HEK293 (cell line): ENCODE results near the gene PAX4.

Source experiments
- CTCF ChIA-PET: fragments of 350-600 bp; formaldehyde crosslinking; extraction: SDS; loops from one replicate; lab custom pipeline; 2021; ENCODE audit warnings: antibody characterized with exemption; lab: Yijun Ruan, JAX
- POLR2A ChIA-PET: fragments of 300-600 bp; formaldehyde crosslinking; extraction: SDS; loops from one replicate; lab custom pipeline; 2020; ENCODE audit warnings: antibody characterized with exemption, inconsistent platforms; lab: Yijun Ruan, JAX
- H3K27ac ChIP-seq: fragments of 200-500 bp; sonication (Bioruptor generic); 2 replicates; pipeline ENCODE4 v1.5.1; 2014; ENCODE audit warnings: low read depth, low read length, control low read depth, inconsistent platforms; ENCODE audit errors: extremely low read depth
- H3K36me3 ChIP-seq, 2 experiments: fragments of 200-500 bp in 1 of 2; sonication (Bioruptor generic) in 1 of 2; 1 replicate in 1 of 2; 2 replicates in 1 of 2; pipeline ENCODE4 v1.5.1; 2014 to 2017; ENCODE audit warnings: inconsistent platforms in 2 of 2, low read length in 2 of 2; ENCODE audit not compliant: control insufficient read depth in 2 of 2, insufficient read depth in 1 of 2
- H3K4me1 ChIP-seq: fragments of 200-500 bp; sonication (Bioruptor generic); 2 replicates; pipeline ENCODE4 v1.5.1; 2014; ENCODE audit warnings: mild to moderate bottlenecking, low read length, inconsistent platforms; ENCODE audit not compliant: control insufficient read depth, insufficient read depth
- H3K4me3 ChIP-seq: 2 replicates; pipeline ENCODE4 v1.5.1; 2011; ENCODE audit warnings: low read depth, mild to moderate bottlenecking, control low read depth, low read length, moderate library complexity
- H3K9me3 ChIP-seq: fragments of 200-500 bp; sonication (Bioruptor generic); 2 replicates; pipeline ENCODE4 v1.5.1; 2014; ENCODE audit warnings: low read depth, low read length, inconsistent platforms; ENCODE audit not compliant: control insufficient read depth, insufficient read depth
- AEBP2 ChIP-seq: fragments of 450-650 bp; formaldehyde crosslinking; IDR thresholded peaks from 2 replicates; pipeline ENCODE4 v1.5.1; 2016; ENCODE audit warnings: missing biosample characterization, missing genetic modification characterization, borderline replicate concordance
- ELK4 ChIP-seq: IDR thresholded peaks from 2 replicates; pipeline ENCODE4 v1.6.1; 2011; ENCODE audit warnings: mild to moderate bottlenecking, low read depth, low read length, borderline replicate concordance
- KLF17 ChIP-seq: fragments of 450-650 bp; formaldehyde crosslinking; IDR thresholded peaks from 2 replicates; pipeline ENCODE4 v1.5.1; 2016; ENCODE audit warnings: missing biosample characterization, missing genetic modification characterization
- ZBTB11 ChIP-seq: fragments of 450-650 bp; formaldehyde crosslinking; conservative IDR thresholded peaks from 2 replicates; pipeline ENCODE4 v1.5.1; 2016; ENCODE audit warnings: low read depth, missing biosample characterization, missing genetic modification characterization
- ZIC2 ChIP-seq: fragments of 450-650 bp; formaldehyde crosslinking; IDR thresholded peaks from 2 replicates; pipeline ENCODE4 v1.5.1; 2016; ENCODE audit warnings: missing biosample characterization, missing genetic modification characterization
- ZNF132 ChIP-seq: fragments of 450-650 bp; formaldehyde crosslinking; IDR thresholded peaks from 2 replicates; pipeline ENCODE4 v1.5.1; 2017; ENCODE audit warnings: missing biosample characterization, missing genetic modification characterization, borderline replicate concordance
- ZNF211 ChIP-seq: fragments of 450-650 bp; formaldehyde crosslinking; IDR thresholded peaks from 2 replicates; pipeline ENCODE4 v1.5.1; 2016; ENCODE audit warnings: low read depth, missing biosample characterization, missing genetic modification characterization
- ZNF26 ChIP-seq: fragments of 450-650 bp; formaldehyde crosslinking; IDR thresholded peaks from 2 replicates; pipeline ENCODE4 v1.5.1; 2016; ENCODE audit warnings: missing biosample characterization, missing genetic modification characterization
- ZNF341 ChIP-seq: fragments of 450-650 bp; formaldehyde crosslinking; IDR thresholded peaks from 2 replicates; pipeline ENCODE4; 2016; ENCODE audit warnings: low read depth, missing biosample characterization, missing genetic modification characterization
- ZNF426 ChIP-seq: fragments of 450-650 bp; formaldehyde crosslinking; IDR thresholded peaks from 2 replicates; pipeline ENCODE4 v1.5.1; 2017; ENCODE audit warnings: missing biosample characterization, missing genetic modification characterization, mild to moderate bottlenecking, inconsistent platforms, moderate library complexity
- ZNF449 ChIP-seq: fragments of 450-650 bp; formaldehyde crosslinking; IDR thresholded peaks from 2 replicates; pipeline ENCODE4 v1.5.1; 2017; ENCODE audit warnings: missing biosample characterization, mild to moderate bottlenecking, missing genetic modification characterization, moderate library complexity
- ZNF513 ChIP-seq: fragments of 450-650 bp; IDR thresholded peaks from 2 replicates; pipeline ENCODE4 v1.5.1; 2018; ENCODE audit warnings: missing biosample characterization, missing genetic modification characterization
- ZNF529 ChIP-seq: fragments of 450-650 bp; formaldehyde crosslinking; IDR thresholded peaks from 2 replicates; pipeline ENCODE4 v1.5.1; 2017; ENCODE audit warnings: missing genetic modification characterization, missing biosample characterization; ENCODE audit not compliant: insufficient replicate concordance
- ZNF747 ChIP-seq: fragments of 450-650 bp; formaldehyde crosslinking; IDR thresholded peaks from 2 replicates; pipeline ENCODE4 v1.5.1; 2016; ENCODE audit warnings: missing biosample characterization, missing genetic modification characterization
- ZNF768 ChIP-seq: fragments of 450-650 bp; formaldehyde crosslinking; IDR thresholded peaks from 2 replicates; pipeline ENCODE4 v1.5.1; 2018; ENCODE audit warnings: missing biosample characterization, mild to moderate bottlenecking, missing genetic modification characterization

PAX4 gene

GRCh38 chr7:127587663-127588018 is 30.3 kb downstream of the PAX4 start:
- CTCF ChIA-PET: interaction anchor here (0.9 to 1.1 kb wide), 2 partner anchors 30 to 50 kb away, joined by 3 read pairs; no protein-coding TSS in a partner anchor
- peak overlapping the region; percentile 86 for H3K4me3 ChIP-seq
- H3K36me3 ChIP-seq: peaks cover 7 to 41% of the 10 kb centered on the region in 2 experiments; a peak in 2 of 3 replicates
- TF ChIP-seq ZNF449 (tag by site-specific recombination) (no peak), ZNF26 (tag by site-specific recombination) (no peak), ELK4 (no peak), ZNF426 (tag by site-specific recombination) (no peak), ZBTB11 (tag by site-specific recombination) (no peak), ZIC2 (tag by site-specific recombination) (no peak), ZNF211 (tag by site-specific recombination) (no peak), ZNF341 (tag by site-specific recombination) (no peak)
- peaks cover 6% of the 10 kb centered on the region; the same call in 1 of the 2 replicates for H3K4me1 ChIP-seq
- no peak overlapping the region; the same call in 1 of the 2 replicates for H3K27ac ChIP-seq
- no peaks in the 10 kb centered on the region for H3K9me3 ChIP-seq
- POLR2A ChIA-PET: interaction anchor here (0.7 to 2.8 kb wide), 4 partner anchors 9 to 63 kb away, joined by 3 to 13 read pairs (median 3); no protein-coding TSS in a partner anchor

- Histone ChIP-seq H3K4me3 (no peak overlapping the region), H3K9me3 (no peaks in the 10 kb centered on the region), H3K36me3 (peaks cover under 1 to 47% of the 10 kb centered on the region in 2 experiments; a peak in 2 of 3 replicates), H3K27ac (no peak overlapping the region), H3K4me1 (peaks cover 6% of the 10 kb centered on the region; the same call in 1 of the 2 replicates)
- CTCF ChIA-PET: interaction anchor here (0.7 kb wide), 1 partner anchor 610 kb away, joined by 3 read pairs; no protein-coding TSS in a partner anchor
- no peak for TF ChIP-seq ZNF768 (tag by site-specific recombination)
- TF ChIP-seq ZNF747: no peak
- TF ChIP-seq ZNF132 (tag by site-specific recombination): no peak
- TF ChIP-seq KLF17: no peak
- TF ChIP-seq ZNF529 (tag by site-specific recombination): no peak
- no peak for TF ChIP-seq AEBP2 (tag by site-specific recombination)
- TF ChIP-seq ZNF513 (tag by site-specific recombination): no peak
- POLR2A ChIA-PET: interaction anchor here (0.9 to 2.8 kb wide), 3 partner anchors 8 to 63 kb away, joined by 3 to 13 read pairs (median 6); no protein-coding TSS in a partner anchor
Measured at GRCh38 chr7:127586346-127586745, 31.6 kb downstream of the PAX4 start.
